ENCODE results near the gene CDKN2B-AS1. TPM values are rescaled to one million over a fixed set of nuclear protein-coding genes. Genes with fewer than 3 reads are reported as not detected.

CDKN2B-AS1 gene
- total RNA-seq, 2 donors from 2014 or later = 39.7 to 73.7 TPM

DNA sequence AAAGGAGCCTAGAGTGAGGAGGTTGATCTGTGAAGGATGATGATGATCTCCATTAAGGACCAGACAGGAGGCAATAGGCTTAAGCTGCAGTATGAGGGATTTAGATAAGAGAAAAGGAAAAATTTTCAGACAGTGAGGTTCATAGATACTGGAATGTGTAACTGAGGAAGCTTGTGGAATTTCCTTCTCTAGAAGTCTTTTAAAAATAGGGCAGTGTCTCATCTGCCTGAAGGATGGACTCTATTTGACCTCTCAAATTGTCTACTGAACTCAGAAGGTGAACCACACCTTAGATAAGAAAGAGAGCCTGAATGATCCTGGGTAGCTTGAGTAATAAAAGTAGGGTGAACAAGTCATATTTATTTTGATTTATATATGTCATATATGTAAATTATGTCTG, 162.7 kb downstream of the CDKN2B-AS1 start:
- Histone ChIP-seq H3K4me3 (no peak overlapping the region), H3K36me3 (no peaks in the 10 kb centered on the region), H3K9ac (ENCODE audit: low read depth in 2 of 2, low read length in 2 of 2) (no peak overlapping the region), H3K9me3 (no peaks in the 10 kb centered on the region), H3K27ac (no peak overlapping the region), H3K27me3 (no peaks in the 10 kb centered on the region), H3K4me1 (no peaks in the 10 kb centered on the region)
- TF ChIP-seq, protein P1, sequence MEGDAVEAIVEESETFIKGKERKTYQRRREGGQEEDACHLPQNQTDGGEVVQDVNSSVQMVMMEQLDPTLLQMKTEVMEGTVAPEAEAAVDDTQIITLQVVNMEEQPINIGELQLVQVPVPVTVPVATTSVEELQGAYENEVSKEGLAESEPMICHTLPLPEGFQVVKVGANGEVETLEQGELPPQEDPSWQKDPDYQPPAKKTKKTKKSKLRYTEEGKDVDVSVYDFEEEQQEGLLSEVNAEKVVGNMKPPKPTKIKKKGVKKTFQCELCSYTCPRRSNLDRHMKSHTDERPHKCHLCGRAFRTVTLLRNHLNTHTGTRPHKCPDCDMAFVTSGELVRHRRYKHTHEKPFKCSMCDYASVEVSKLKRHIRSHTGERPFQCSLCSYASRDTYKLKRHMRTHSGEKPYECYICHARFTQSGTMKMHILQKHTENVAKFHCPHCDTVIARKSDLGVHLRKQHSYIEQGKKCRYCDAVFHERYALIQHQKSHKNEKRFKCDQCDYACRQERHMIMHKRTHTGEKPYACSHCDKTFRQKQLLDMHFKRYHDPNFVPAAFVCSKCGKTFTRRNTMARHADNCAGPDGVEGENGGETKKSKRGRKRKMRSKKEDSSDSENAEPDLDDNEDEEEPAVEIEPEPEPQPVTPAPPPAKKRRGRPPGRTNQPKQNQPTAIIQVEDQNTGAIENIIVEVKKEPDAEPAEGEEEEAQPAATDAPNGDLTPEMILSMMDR (IDR thresholded peaks at IDR 0.05) = no peak
- DNase-seq = no peak
- intact Hi-C loops (cut with DNase I) = no loop called here

DNA sequence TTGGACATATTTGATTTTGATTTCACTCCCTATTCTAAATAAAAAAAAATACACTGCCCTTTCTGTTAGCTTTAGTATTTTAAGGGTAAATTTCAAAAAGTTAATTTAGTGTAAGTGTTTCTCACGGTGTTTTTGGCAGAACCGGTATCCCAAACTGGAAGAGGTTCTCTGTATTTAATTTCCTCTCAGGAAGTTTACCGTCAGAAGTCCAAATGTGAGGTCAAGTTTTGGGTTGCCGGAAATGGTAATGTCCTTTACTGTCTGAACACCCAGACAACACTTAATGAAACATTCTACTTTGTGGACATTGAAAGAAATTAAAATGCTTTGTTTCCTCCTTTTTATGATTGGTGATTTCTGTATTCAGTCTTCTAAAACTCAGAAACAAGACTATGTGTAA, 163.2 kb downstream of the CDKN2B-AS1 start:
- Histone ChIP-seq H3K27ac (no peak overlapping the region), H3K4me3 (no peak overlapping the region), H3K4me1 (no peaks in the 10 kb centered on the region), H3K9ac (ENCODE audit: low read depth in 2 of 2, low read length in 2 of 2) (no peak overlapping the region), H3K36me3 (no peaks in the 10 kb centered on the region), H3K9me3 (no peaks in the 10 kb centered on the region), H3K27me3 (no peaks in the 10 kb centered on the region)
- no peak for DNase-seq
- intact Hi-C loops (cut with DNase I) = no loop called here
- TF ChIP-seq, protein P1 (IDR thresholded peaks at IDR 0.05) = no peak

DNA sequence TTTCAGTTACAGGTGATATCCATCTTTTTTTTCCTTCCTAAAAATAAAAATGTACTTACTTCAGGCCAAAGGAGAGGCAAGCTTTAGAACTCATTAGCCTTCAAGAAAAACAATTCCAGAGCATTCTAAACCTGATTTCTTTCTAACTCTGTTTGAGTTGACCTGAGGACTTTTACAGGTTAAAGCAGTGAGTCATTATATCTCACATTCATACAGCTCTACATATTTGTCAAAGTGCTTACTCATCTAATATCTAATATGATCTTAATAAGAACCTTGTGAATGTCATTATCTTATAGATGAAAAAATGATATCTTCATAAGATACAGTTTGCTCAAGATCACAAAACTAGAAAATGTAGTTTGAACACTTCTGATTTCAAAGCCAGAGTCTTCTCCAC, 163.7 kb downstream of the CDKN2B-AS1 start:
- no peaks in the 10 kb centered on the region for H3K9me3 ChIP-seq
- no peak overlapping the region for H3K27ac ChIP-seq
- intact Hi-C loops (cut with DNase I) = no loop called here
- no peaks in the 10 kb centered on the region for H3K36me3 ChIP-seq
- no peaks in the 10 kb centered on the region for H3K4me1 ChIP-seq
- H3K9ac ChIP-seq (ENCODE audit: low read depth in 2 of 2, low read length in 2 of 2) = no peak overlapping the region
- DNase-seq = no peak
- TF ChIP-seq, protein P1 (IDR thresholded peaks at IDR 0.05) = no peak
- no peaks in the 10 kb centered on the region for H3K27me3 ChIP-seq
- no peak overlapping the region for H3K4me3 ChIP-seq

DNA sequence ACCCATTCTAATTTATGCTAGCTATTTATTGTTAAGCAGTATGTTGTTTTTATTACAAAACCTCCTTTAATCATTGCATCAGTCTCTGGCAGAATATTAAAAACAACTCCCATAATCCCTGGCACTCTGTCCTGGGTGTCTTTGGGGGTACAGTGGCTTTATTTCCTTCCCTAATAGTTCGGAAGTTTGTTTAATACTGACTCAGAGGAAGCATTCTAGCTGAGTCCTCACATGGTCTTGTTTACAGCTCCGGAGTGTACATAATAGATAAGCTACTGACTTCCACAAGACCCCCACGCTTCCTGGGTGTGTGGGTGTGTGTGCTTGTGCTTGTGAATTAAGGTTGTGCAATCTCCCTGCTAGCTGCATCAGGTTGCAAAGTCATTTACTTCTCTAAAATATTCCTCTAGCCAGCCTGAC, 164.3 kb downstream of the CDKN2B-AS1 start:
- DNase-seq = peak; percentile 34
- H3K4me1 ChIP-seq = no peaks in the 10 kb centered on the region
- H3K36me3 ChIP-seq = no peaks in the 10 kb centered on the region
- no peaks in the 10 kb centered on the region for H3K27me3 ChIP-seq
- no peak overlapping the region for H3K4me3 ChIP-seq
- no peak overlapping the region for H3K27ac ChIP-seq
- TF ChIP-seq, protein P1 (IDR thresholded peaks at IDR 0.05) = no peak
- intact Hi-C loops (cut with DNase I) = no loop called here
- no peak overlapping the region for H3K9ac ChIP-seq (ENCODE audit: low read depth in 2 of 2, low read length in 2 of 2)
- H3K9me3 ChIP-seq = no peaks in the 10 kb centered on the region

DNA sequence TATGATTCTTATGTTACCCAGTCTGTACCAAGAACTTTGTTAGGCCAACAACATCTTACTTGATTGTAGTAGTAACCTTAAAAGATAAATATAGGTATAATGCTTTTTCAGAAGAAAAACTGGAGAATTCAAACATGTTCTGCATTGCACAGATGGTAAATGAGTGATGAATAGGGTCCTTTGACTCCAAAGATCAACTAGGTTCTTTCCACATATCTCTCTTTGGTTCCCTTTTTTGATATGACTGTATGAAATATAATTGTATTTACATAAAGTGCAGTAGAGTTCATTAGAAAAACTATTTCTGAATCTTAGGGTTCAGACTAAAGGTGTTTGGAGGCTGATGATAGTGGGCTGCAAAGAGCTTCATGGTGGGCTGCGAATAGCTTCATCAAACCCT, 165.0 kb downstream of the CDKN2B-AS1 start:
- H3K27ac ChIP-seq = no peak overlapping the region
- DNase-seq = no peak
- no peaks in the 10 kb centered on the region for H3K4me1 ChIP-seq
- intact Hi-C loops (cut with DNase I) = no loop called here
- no peaks in the 10 kb centered on the region for H3K27me3 ChIP-seq
- H3K36me3 ChIP-seq = no peaks in the 10 kb centered on the region
- H3K4me3 ChIP-seq = no peak overlapping the region
- TF ChIP-seq, protein P1 (IDR thresholded peaks at IDR 0.05) = no peak
- no peak overlapping the region for H3K9ac ChIP-seq (ENCODE audit: low read depth in 2 of 2, low read length in 2 of 2)
- no peaks in the 10 kb centered on the region for H3K9me3 ChIP-seq

DNA sequence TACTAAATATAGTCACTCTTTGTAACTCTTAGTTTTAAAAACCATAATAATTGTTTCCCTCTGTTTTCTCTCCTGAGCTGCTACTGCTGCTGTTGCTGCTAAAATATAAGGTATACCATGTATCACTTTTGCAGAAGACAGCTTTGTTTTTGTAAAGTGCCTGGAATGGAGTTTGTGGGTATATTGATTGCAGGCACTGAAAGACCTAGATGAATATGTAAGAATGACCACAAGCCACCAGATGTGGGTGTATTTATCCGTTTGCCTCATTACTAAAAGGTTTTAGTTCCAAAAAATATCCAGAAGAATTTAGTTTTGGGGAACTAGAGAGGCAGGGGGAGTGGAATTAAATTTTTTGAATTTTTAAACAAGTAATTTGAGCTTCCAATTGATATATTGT, 165.6 kb downstream of the CDKN2B-AS1 start:
- TF ChIP-seq, protein P1 (IDR thresholded peaks at IDR 0.05) = no peak
- H3K9me3 ChIP-seq = no peaks in the 10 kb centered on the region
- DNase-seq = no peak
- intact Hi-C loops (cut with DNase I) = no loop called here
- H3K36me3 ChIP-seq = no peaks in the 10 kb centered on the region
- H3K9ac ChIP-seq (ENCODE audit: low read depth in 2 of 2, low read length in 2 of 2) = no peak overlapping the region
- H3K27me3 ChIP-seq = no peaks in the 10 kb centered on the region
- no peaks in the 10 kb centered on the region for H3K4me1 ChIP-seq
- no peak overlapping the region for H3K4me3 ChIP-seq
- H3K27ac ChIP-seq = no peak overlapping the region

Data from colonic mucosa (tissue), 4 donors.